WI38 (cell line): ENCODE measurements around the gene CRIM1.

Source experiments
- H3K4me3 ChIP-seq: 2 replicates; pipeline ENCODE4 v1.5.1; 2011; ENCODE audit warnings: low read depth, mild to moderate bottlenecking, control low read depth, low read length
- CTCF ChIP-seq: IDR thresholded peaks from 2 replicates; pipeline ENCODE4 v1.5.1; 2012; ENCODE audit warnings: low read depth, mild to moderate bottlenecking, control low read depth, low read length

Gene CRIM1

GRCh38 chr2:36449943-36450392 is 94.4 kb downstream of the CRIM1 start:
- no peak for TF ChIP-seq CTCF
- no peak overlapping the region for H3K4me3 ChIP-seq

GRCh38 chr2:36450466-36451196 is 95.1 kb downstream of the CRIM1 start:
- TF ChIP-seq CTCF: no peak
- H3K4me3 ChIP-seq: no peak overlapping the region

DNA sequence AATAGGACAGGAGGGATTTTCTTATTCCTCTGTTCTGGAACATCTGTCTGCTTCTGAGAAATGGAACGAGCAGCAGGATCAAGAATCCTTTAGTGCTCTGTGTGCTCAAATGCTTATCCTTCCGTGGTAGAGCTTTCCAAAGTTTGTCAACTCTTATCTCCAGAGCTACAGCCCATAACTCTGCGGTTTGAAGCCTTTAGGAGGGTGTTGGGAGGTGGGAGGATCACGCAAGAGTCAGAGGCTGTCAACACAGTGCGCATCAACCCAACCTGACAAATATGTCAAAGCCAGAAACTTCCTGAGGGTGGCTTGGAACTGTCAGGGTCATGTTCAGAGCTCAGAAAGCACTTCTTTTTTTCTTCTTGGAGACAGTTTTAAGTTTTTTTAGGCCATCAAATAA is 95.9 kb downstream of the CRIM1 start:
- no peak for TF ChIP-seq CTCF

DNA sequence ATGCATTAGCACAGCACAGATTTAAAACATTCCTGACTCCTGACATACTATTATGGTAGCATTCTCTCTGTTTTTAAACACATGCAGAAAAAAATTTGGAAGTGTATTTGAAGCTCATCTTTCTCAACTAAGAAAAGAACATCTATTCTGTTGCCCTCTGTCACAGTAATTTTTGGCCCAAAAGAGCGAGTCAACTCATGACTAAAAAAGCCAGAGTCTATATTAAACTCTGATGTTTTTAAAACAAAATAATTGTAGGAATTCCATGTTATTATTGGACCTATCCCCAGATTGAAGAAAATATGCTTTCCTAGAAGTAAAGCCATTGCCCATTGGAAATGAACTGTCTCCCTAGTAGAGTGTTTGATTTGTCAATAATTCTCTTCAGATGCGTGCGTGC is 96.7 kb downstream of the CRIM1 start:
- no peak for TF ChIP-seq CTCF

More for the DNA sequence above, 95.9 kb downstream of the CRIM1 start:
- H3K4me3 ChIP-seq: no peak overlapping the region

DNA sequence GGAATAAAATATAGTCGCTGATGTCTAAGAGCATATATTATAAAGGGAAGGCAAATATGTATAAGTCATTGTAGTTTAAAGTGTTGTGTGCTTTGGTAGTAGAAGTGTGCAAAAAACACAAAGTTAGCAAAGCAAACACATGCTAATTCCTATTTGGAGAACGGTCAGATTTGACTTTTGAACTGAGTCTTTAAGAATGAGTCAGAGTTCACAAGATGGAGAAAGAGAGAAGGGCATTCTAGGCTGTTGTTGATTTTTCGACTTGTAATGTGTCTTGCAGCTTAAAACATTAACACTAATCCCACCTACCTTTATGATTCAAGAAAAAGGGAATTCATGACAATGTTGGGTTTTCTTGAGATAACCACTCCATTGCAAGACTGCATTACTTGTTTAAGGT is 98.1 kb downstream of the CRIM1 start:
- H3K4me3 ChIP-seq: no peak overlapping the region

More for the DNA sequence above, 96.7 kb downstream of the CRIM1 start:
- no peak overlapping the region for H3K4me3 ChIP-seq

DNA sequence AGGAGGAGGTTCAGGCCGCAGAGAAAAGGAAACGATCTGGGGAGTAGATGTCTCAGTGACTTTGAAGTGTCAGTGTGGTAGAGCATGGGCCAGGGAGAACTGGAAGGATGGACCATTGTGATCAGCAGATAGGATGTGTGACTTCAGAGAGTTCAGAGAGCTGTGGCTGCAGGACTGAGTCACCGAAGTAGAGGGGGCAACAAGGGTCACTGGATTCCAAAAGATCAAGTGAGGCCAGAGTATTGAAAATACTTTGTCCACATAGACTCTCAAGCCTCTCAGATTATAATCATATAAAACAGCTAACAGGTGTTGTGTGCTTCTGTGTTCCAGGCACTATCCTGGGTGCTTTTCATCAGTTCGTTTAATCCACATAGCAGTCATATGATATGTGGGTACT is 99.4 kb downstream of the CRIM1 start:
- no peak overlapping the region for H3K4me3 ChIP-seq
- TF ChIP-seq CTCF: no peak

More for the DNA sequence above, 98.1 kb downstream of the CRIM1 start:
- no peak for TF ChIP-seq CTCF

DNA sequence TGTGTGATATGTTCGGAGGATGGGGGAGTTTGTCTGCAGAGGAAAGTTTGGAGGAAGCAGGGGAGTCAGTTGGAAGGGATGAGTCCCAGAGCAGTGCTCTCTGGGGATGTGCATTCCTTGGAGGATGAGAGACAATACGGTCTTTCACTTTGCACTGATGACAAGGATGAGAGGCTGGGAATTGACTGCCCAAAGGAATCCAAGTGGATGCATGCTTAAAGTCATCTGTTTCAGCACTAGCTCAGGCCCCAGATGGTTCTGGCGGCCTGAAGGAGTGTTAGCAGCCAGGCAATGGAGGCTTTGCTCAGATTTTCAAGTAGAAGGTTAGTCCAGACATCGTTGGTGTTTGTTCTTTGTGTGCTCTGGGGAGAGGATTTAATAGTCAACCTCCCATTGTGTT is 100.2 kb downstream of the CRIM1 start:
- no peak overlapping the region for H3K4me3 ChIP-seq
- no peak for TF ChIP-seq CTCF
